ENCODE results near the gene BICRA.
"Not testable (repeated sequence)": the region's sequence is repeated elsewhere in the genome, so short reads cannot be mapped to it uniquely, and the experiment has no call there.

BICRA gene

GRCh38 chr19:47694466-47695273 is 85.7 kb downstream of the BICRA start:
- DNase-seq (ENCODE audit: low spot score), result no peak

- no peak for DNase-seq (ENCODE audit: low spot score)
Measured at GRCh38 chr19:47695533-47696262, 86.8 kb downstream of the BICRA start.

- DNase-seq (ENCODE audit: low spot score), result no peak
Measured at GRCh38 chr19:47696635-47697034, 87.7 kb downstream of the BICRA start.

GRCh38 chr19:47697863-47698609 is 89.1 kb downstream of the BICRA start:
- peak; percentile 94 for DNase-seq (ENCODE audit: low spot score)

- DNase-seq (ENCODE audit: low spot score), result no peak
Measured at GRCh38 chr19:47698631-47699359, 89.9 kb downstream of the BICRA start.

- DNase-seq (ENCODE audit: low spot score), result peak; percentile 39
Measured at GRCh38 chr19:47699360-47699917, 90.5 kb downstream of the BICRA start.

GRCh38 chr19:47700934-47701716 is 92.2 kb downstream of the BICRA start:
- no peak for DNase-seq (ENCODE audit: low spot score)

- DNase-seq (ENCODE audit: low spot score), result no peak
Measured at GRCh38 chr19:47701717-47702552, 93.0 kb downstream of the BICRA start.

GRCh38 chr19:47702671-47703070 is 93.7 kb downstream of the BICRA start:
- DNase-seq (ENCODE audit: low spot score), result no peak

GRCh38 chr19:47703301-47703700 is 94.4 kb downstream of the BICRA start:
- no peak for DNase-seq (ENCODE audit: low spot score)

GRCh38 chr19:47704024-47704423 is 95.1 kb downstream of the BICRA start:
- no peak for DNase-seq (ENCODE audit: low spot score)

- DNase-seq (ENCODE audit: low spot score), result no peak
Measured at GRCh38 chr19:47704656-47705055, 95.7 kb downstream of the BICRA start.

- peak; percentile 77 for DNase-seq (ENCODE audit: low spot score)
Measured at GRCh38 chr19:47707135-47707925, 98.4 kb downstream of the BICRA start.

GRCh38 chr19:47711652-47712242 is 102.8 kb downstream of the BICRA start:
- DNase-seq (ENCODE audit: low spot score), result no peak

- no peak for DNase-seq (ENCODE audit: low spot score)
Measured at GRCh38 chr19:47713046-47714021, 104.4 kb downstream of the BICRA start, which contains the start of gene EHD2. TSS of gene EHD2 (plus strand) at chr19:47713422. CDS start at chr19:47716613, 3,191 bp downstream.

GRCh38 chr19:47714339-47714738 is 105.4 kb downstream of the BICRA start:
- no peak for DNase-seq (ENCODE audit: low spot score)

- not testable (repeated sequence) for DNase-seq (ENCODE audit: low spot score)
Measured at GRCh38 chr19:47714855-47715254, 105.9 kb downstream of the BICRA start.
